HepG2 (cell line): ENCODE results near the gene ACADVL. TPM values are rescaled to one million over a fixed set of nuclear protein-coding genes. Genes with fewer than 3 reads are reported as not detected.

Experiments used
- BCL3 ChIP-seq: sonication (generic); formaldehyde crosslinking; IDR thresholded peaks from 2 replicates; pipeline ENCODE4 v1.5.1; 2020; ENCODE audit warnings: mild to moderate bottlenecking, missing genetic modification reagents, moderate library complexity
- BCLAF1 ChIP-seq: fragments of 450-650 bp; IDR thresholded peaks from 2 replicates; pipeline ENCODE4 v1.6.1; 2017; ENCODE audit warnings: mild to moderate bottlenecking
- CHD2 ChIP-seq: IDR thresholded peaks from 2 replicates; pipeline ENCODE4 v1.6.1; 2011; ENCODE audit warnings: low read depth, low read length, improper control_type of control experiment
- DBP ChIP-seq: sonication (generic); formaldehyde crosslinking; IDR thresholded peaks from 2 replicates; pipeline ENCODE4 v1.4.0; 2020; ENCODE audit warnings: missing genetic modification reagents; ENCODE audit errors: not compliant biosample characterization
- KLF15 ChIP-seq: sonication (generic); formaldehyde crosslinking; IDR thresholded peaks from 2 replicates; pipeline ENCODE4 v1.8.1; 2023; ENCODE audit warnings: borderline replicate concordance, mild to moderate bottlenecking, inconsistent platforms, missing genetic modification reagents, mixed read lengths
- NCOR1 ChIP-seq: fragments of 200-600 bp; sonication (generic); IDR thresholded peaks from 2 replicates; pipeline ENCODE4 v1.7.0; 2017; ENCODE audit warnings: antibody characterized with exemption, low read length, borderline replicate concordance
- NPAS2 ChIP-seq: sonication (generic); formaldehyde crosslinking; IDR thresholded peaks from 2 replicates; pipeline ENCODE4 v1.8.0; 2022; ENCODE audit warnings: mild to moderate bottlenecking, missing genetic modification reagents, borderline replicate concordance
- SNAPC4 ChIP-seq: sonication (generic); formaldehyde crosslinking; IDR thresholded peaks from 2 replicates; pipeline ENCODE4 v1.4.0; 2020; ENCODE audit warnings: mild to moderate bottlenecking, missing genetic modification reagents
- STAT5B ChIP-seq: sonication (generic); formaldehyde crosslinking; IDR thresholded peaks from 2 replicates; pipeline ENCODE4 v1.4.0; 2020; ENCODE audit warnings: missing genetic modification reagents
- ZNF256 ChIP-seq: sonication (generic); formaldehyde crosslinking; conservative IDR thresholded peaks from 2 replicates; pipeline ENCODE4 v1.4.0; 2020; ENCODE audit warnings: missing genetic modification reagents
- ZNF30 ChIP-seq: sonication (generic); formaldehyde crosslinking; IDR thresholded peaks from 2 replicates; pipeline ENCODE4 v1.5.0; 2020; ENCODE audit warnings: mild to moderate bottlenecking, missing genetic modification reagents
- ZNF501 ChIP-seq: sonication (generic); formaldehyde crosslinking; IDR thresholded peaks from 2 replicates; pipeline ENCODE4 v1.5.1; 2020; ENCODE audit warnings: mild to moderate bottlenecking, moderate library complexity, missing genetic modification reagents
- ZNF550 ChIP-seq: sonication (generic); formaldehyde crosslinking; IDR thresholded peaks from 2 replicates; pipeline ENCODE4 v1.4.0; 2020; ENCODE audit warnings: mild to moderate bottlenecking, missing genetic modification reagents, borderline replicate concordance
- ZNF567 ChIP-seq: sonication (generic); formaldehyde crosslinking; IDR thresholded peaks from 2 replicates; pipeline ENCODE4 v1.8.1; 2023; ENCODE audit warnings: mild to moderate bottlenecking, missing genetic modification reagents, borderline replicate concordance
- polyA plus RNA-seq, 8 experiments: library from polyadenylated mRNA; depleted of rRNA in 3 of 8; stranded (reverse) in 7 of 8; unstranded in 1 of 8; fragments of >200 nt; fragmentation: Illumina TruSeq in 4 of 8; extraction: Trizol in 4 of 8; gene quantifications; 2 replicates each; pipeline versions ENCODE4 v1.2.1 to v1.2.3, GENCODE V29; 2011 to 2016; ENCODE audit warnings: low read depth in 4 of 8, missing spikeins in 1 of 8, mixed read lengths in 1 of 8; ENCODE audit not compliant: insufficient read depth in 1 of 8
- total RNA-seq, 5 experiments: library from RNA; depleted of rRNA; stranded (reverse); fragments of >200 nt; fragmentation: Illumina TruSeq; extraction: Trizol; gene quantifications; 2 replicates each; pipeline ENCODE4 v1.2.3, GENCODE V29; 2016; ENCODE audit warnings: low read depth in 1 of 5

ACADVL gene
- total and polyA plus RNA-seq, 2 of the 13 experiments (the other 11 are each of a cell fraction or from before 2014, with no cell fraction given) = 219 to 412 TPM

- TF ChIP-seq SNAPC4 (CRISPR knock-in tag) (peak; percentile 50; the same call in 1 of the 2 replicates), BCL3 (CRISPR knock-in tag) (no peak; the same call in 1 of the 2 replicates), ZNF567 (no peak), KLF15 (0 out of 2 replicates have a peak, but pooled peaks have one; percentile 66), ZNF256 (CRISPR knock-in tag) (no peak), ZNF501 (CRISPR knock-in tag) (peak; percentile 88), NPAS2 (CRISPR knock-in tag) (no peak), DBP (CRISPR knock-in tag) (no peak), STAT5B (peak; percentile 77; the same call in 1 of the 2 replicates), CHD2 (peak; percentile 78; the same call in 1 of the 2 replicates), ZNF30 (CRISPR knock-in tag) (no peak), ZNF550 (CRISPR knock-in tag) (no peak), BCLAF1 (no peak), NCOR1 (peak; percentile 89)
Observed at GRCh38 chr17:7179317-7180254, 40.2 kb upstream of the ACADVL start, which contains the start of gene ASGR1 (continued).
